ENCODE data around the gene PRKCB.

The PRKCB gene

GRCh38 chr16:23829454-23829853, 6.3 kb upstream of the PRKCB start:
- H3K79me2 ChIP-seq (ENCODE audit: control insufficient read depth, low read length), result no peaks in the 10 kb centered on the region
- no peaks in the 10 kb centered on the region for H3K36me3 ChIP-seq (ENCODE audit: control insufficient read depth, low read length)
- no peak overlapping the region for H3K27ac ChIP-seq (ENCODE audit: low read depth, low read length)
- peaks cover 14% of the 10 kb centered on the region; the same call in 1 of the 2 replicates for H3K9me3 ChIP-seq (ENCODE audit: control insufficient read depth, insufficient read depth, low read length)
- no peaks in the 10 kb centered on the region for H4K20me1 ChIP-seq (ENCODE audit: control insufficient read depth, insufficient read depth, low read depth, low read length)
- no peak overlapping the region for H3K4me2 ChIP-seq (ENCODE audit: low read length)
- no peak overlapping the region for H3K4me3 ChIP-seq (ENCODE audit: low read length)
- H3K4me1 ChIP-seq (ENCODE audit: control insufficient read depth, low read length), result peaks cover 11% of the 10 kb centered on the region
- TF ChIP-seq CTCF (IDR thresholded peaks at IDR 0.05; ENCODE audit: low read depth, low read length, poor library complexity, severe bottlenecking), result no peak
- no peak for TF ChIP-seq EZH2phosphoT487 (IDR thresholded peaks at IDR 0.05; ENCODE audit: borderline replicate concordance, low read length)
- H3K27me3 ChIP-seq (ENCODE audit: control insufficient read depth, low read length), result peaks cover under 1% of the 10 kb centered on the region; the same call in 1 of the 2 replicates
- H3K9me2 ChIP-seq (replicated peaks; ENCODE audit: control insufficient read depth, low read length), result no peaks in the 10 kb centered on the region
- H3F3A ChIP-seq (ENCODE audit: control insufficient read depth, insufficient read depth), result no peaks in the 10 kb centered on the region

DNA sequence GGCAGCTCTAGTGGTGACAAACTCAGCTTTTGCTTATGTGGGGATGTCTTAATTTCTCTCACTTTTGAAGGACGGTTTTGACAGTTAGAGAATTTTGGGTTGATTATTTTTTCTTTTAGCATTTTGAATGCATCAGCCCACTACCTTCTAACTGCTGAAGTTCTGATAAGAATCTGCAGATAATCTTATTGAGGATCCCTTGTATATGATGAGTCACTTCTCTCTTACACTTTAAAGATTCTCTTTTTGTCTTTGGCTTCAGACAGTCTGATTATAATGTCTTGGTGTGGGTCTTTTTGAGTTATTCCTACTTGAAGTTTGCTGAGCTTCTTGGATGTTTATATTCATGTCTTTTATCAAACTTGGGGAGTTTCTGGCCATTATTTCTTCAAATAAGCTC, 5.5 kb upstream of the PRKCB start:
- TF ChIP-seq CTCF (IDR thresholded peaks at IDR 0.05; ENCODE audit: low read depth, low read length, poor library complexity, severe bottlenecking), result no peak
- no peak for TF ChIP-seq EZH2phosphoT487 (IDR thresholded peaks at IDR 0.05; ENCODE audit: borderline replicate concordance, low read length)
- Histone ChIP-seq H3K4me3 (ENCODE audit: low read length) (no peak overlapping the region), H3K4me2 (ENCODE audit: low read length) (no peak overlapping the region), H3K79me2 (ENCODE audit: control insufficient read depth, low read length) (no peaks in the 10 kb centered on the region), H3K9me2 (replicated peaks; ENCODE audit: control insufficient read depth, low read length) (no peaks in the 10 kb centered on the region), H3K27me3 (ENCODE audit: control insufficient read depth, low read length) (peaks cover 9% of the 10 kb centered on the region), H3K9me3 (ENCODE audit: control insufficient read depth, insufficient read depth, low read length) (peaks cover 14% of the 10 kb centered on the region; the same call in 1 of the 2 replicates), H3K4me1 (ENCODE audit: control insufficient read depth, low read length) (peaks cover 14% of the 10 kb centered on the region), H3F3A (ENCODE audit: control insufficient read depth, insufficient read depth) (no peaks in the 10 kb centered on the region), H3K27ac (ENCODE audit: low read depth, low read length) (no peak overlapping the region), H4K20me1 (ENCODE audit: control insufficient read depth, insufficient read depth, low read depth, low read length) (no peaks in the 10 kb centered on the region), H3K36me3 (ENCODE audit: control insufficient read depth, low read length) (no peaks in the 10 kb centered on the region)

DNA sequence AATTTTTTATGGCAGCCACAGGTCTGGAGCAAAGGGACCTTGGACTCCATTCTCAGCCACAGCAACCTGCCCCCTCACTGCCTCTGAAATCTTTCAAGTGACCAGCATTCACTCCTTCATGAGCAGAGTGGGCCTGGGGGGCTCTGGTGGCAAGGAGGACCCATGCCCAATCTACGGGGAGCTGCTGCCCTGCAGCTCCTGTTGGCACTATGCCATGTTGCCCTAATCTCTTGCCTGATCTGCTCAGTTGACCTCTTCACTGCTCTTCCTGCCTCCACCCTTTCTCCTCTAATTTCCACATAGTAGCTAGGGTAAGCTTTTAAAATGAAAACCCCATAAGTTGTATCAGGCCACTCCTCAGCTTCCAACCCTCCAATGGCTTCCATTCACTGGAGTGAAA, 2.9 kb upstream of the PRKCB start:
- Histone ChIP-seq H4K20me1 (ENCODE audit: control insufficient read depth, insufficient read depth, low read depth, low read length) (no peaks in the 10 kb centered on the region), H3K36me3 (ENCODE audit: control insufficient read depth, low read length) (no peaks in the 10 kb centered on the region), H3K4me3 (ENCODE audit: low read length) (no peak overlapping the region), H3F3A (ENCODE audit: control insufficient read depth, insufficient read depth) (no peaks in the 10 kb centered on the region), H3K79me2 (ENCODE audit: control insufficient read depth, low read length) (no peaks in the 10 kb centered on the region), H3K9me2 (replicated peaks; ENCODE audit: control insufficient read depth, low read length) (no peaks in the 10 kb centered on the region), H3K9me3 (ENCODE audit: control insufficient read depth, insufficient read depth, low read length) (peaks cover 14% of the 10 kb centered on the region; the same call in 1 of the 2 replicates), H3K27me3 (ENCODE audit: control insufficient read depth, low read length) (peaks cover 19% of the 10 kb centered on the region), H3K4me1 (ENCODE audit: control insufficient read depth, low read length) (peaks cover 21% of the 10 kb centered on the region), H3K4me2 (ENCODE audit: low read length) (no peak overlapping the region), H3K27ac (ENCODE audit: low read depth, low read length) (no peak overlapping the region)
- no peak for TF ChIP-seq CTCF (IDR thresholded peaks at IDR 0.05; ENCODE audit: low read depth, low read length, poor library complexity, severe bottlenecking)
- TF ChIP-seq EZH2phosphoT487 (IDR thresholded peaks at IDR 0.05; ENCODE audit: borderline replicate concordance, low read length), result no peak
